Colonic mucosa (tissue), 4 donors: Measurements from ENCODE around the gene RUNX2. TPM values are rescaled to one million over a fixed set of nuclear protein-coding genes. Genes with fewer than 3 reads are reported as not detected.

Experiments used
- DNase-seq: peaks from one replicate; pipeline ENCODE4 v3.0.0-alpha.2; 2020
- H3K27ac ChIP-seq: fragments of 200-600 bp; one replicate; pipeline ENCODE4 v1.8.0; 2021
- H3K27me3 ChIP-seq: fragments of 200-600 bp; one replicate; pipeline ENCODE4 v1.8.0; 2021
- H3K36me3 ChIP-seq: fragments of 200-600 bp; one replicate; pipeline ENCODE4 v1.8.0; 2021
- H3K4me1 ChIP-seq: fragments of 200-600 bp; one replicate; pipeline ENCODE4 v1.8.0; 2021; ENCODE audit warnings: mild to moderate bottlenecking
- H3K4me3 ChIP-seq: fragments of 200-600 bp; one replicate; pipeline ENCODE4 v1.8.0; 2021
- H3K9ac ChIP-seq, 2 donors: one replicate each; pipeline ENCODE4 v1.7.0; 2013; ENCODE audit warnings: control low read depth in 2 of 2, low read depth in 2 of 2, low read length in 2 of 2
- H3K9me3 ChIP-seq: fragments of 200-600 bp; one replicate; pipeline ENCODE4 v1.8.0; 2021
- CTCF ChIP-seq: fragments of 200-600 bp; IDR thresholded peaks from one replicate; pipeline ENCODE4 v1.8.0; 2022; ENCODE audit warnings: antibody characterized with exemption, mild to moderate bottlenecking
- intact Hi-C: fragments of 100-400 bp; cut with DNase I; formaldehyde crosslinking; loops from one replicate; pipeline ENCODE4 v1.14.1; 2022
- total RNA-seq, 2 donors: library from RNA; stranded (reverse); fragmentation: NEBNext Ultra II Directional in 1 of 2; extraction: Animal tissue kit (Norgen Biotek cat#: 25700) in 1 of 2; gene quantifications; one replicate each; pipeline ENCODE4 v1.2.1, GENCODE V29; 2021
- donor health status: healthy.
- donor health status: DM: no; HTN: no; CAD: no.
- donor health status: DM: no; HTN: no; CAD: no.

The RUNX2 gene
- total RNA-seq, 2 donors from 2014 or later, result 1.7 to 2.6 TPM

- H3K4me1 ChIP-seq, result peaks cover 4% of the 10 kb centered on the region
- H3K4me3 ChIP-seq, result no peak overlapping the region
- DNase-seq, result no peak
- H3K36me3 ChIP-seq, result no peaks in the 10 kb centered on the region
- no peak for TF ChIP-seq CTCF
- intact Hi-C loops, result no loop called here
- H3K27me3 ChIP-seq, result no peaks in the 10 kb centered on the region
- no peaks in the 10 kb centered on the region for H3K9me3 ChIP-seq
- no peak overlapping the region for H3K27ac ChIP-seq
- no peak overlapping the region for H3K9ac ChIP-seq
Observed at GRCh38 chr6:45434381-45434700, 106.2 kb downstream of the RUNX2 start.

GRCh38 chr6:45436544-45437438 is 108.7 kb downstream of the RUNX2 start:
- H3K27ac ChIP-seq, result peak overlapping the region; percentile 35
- intact Hi-C loops, result no loop called here
- DNase-seq, result no peak

GRCh38 chr6:45437439-45437815 is 109.3 kb downstream of the RUNX2 start:
- H3K4me1 ChIP-seq, result peaks cover 4% of the 10 kb centered on the region
- intact Hi-C loops, result no loop called here

More at GRCh38 chr6:45436544-45437438, 108.7 kb downstream of the RUNX2 start:
- TF ChIP-seq CTCF, result no peak
- Histone ChIP-seq H3K27me3 (no peaks in the 10 kb centered on the region), H3K9ac (no peak overlapping the region), H3K9me3 (no peaks in the 10 kb centered on the region), H3K4me1 (peaks cover 4% of the 10 kb centered on the region), H3K4me3 (no peak overlapping the region), H3K36me3 (no peaks in the 10 kb centered on the region)

GRCh38 chr6:45438151-45438550 is 110.0 kb downstream of the RUNX2 start:
- intact Hi-C loops, result no loop called here
- Histone ChIP-seq H3K4me1 (peaks cover 4% of the 10 kb centered on the region), H3K4me3 (no peak overlapping the region), H3K27me3 (no peaks in the 10 kb centered on the region), H3K27ac (no peak overlapping the region), H3K9ac (no peak overlapping the region), H3K36me3 (no peaks in the 10 kb centered on the region), H3K9me3 (no peaks in the 10 kb centered on the region)
- TF ChIP-seq CTCF, result no peak
- no peak for DNase-seq

More at GRCh38 chr6:45437439-45437815, 109.3 kb downstream of the RUNX2 start:
- H3K36me3 ChIP-seq, result no peaks in the 10 kb centered on the region
- no peak overlapping the region for H3K9ac ChIP-seq
- peak overlapping the region; percentile 35 for H3K27ac ChIP-seq
- no peaks in the 10 kb centered on the region for H3K27me3 ChIP-seq
- no peaks in the 10 kb centered on the region for H3K9me3 ChIP-seq
- no peak for TF ChIP-seq CTCF
- no peak overlapping the region for H3K4me3 ChIP-seq
- no peak for DNase-seq

- Histone ChIP-seq H3K27me3 (no peaks in the 10 kb centered on the region), H3K36me3 (no peaks in the 10 kb centered on the region), H3K9ac (no peak overlapping the region), H3K27ac (no peak overlapping the region), H3K4me1 (peaks cover 4% of the 10 kb centered on the region), H3K9me3 (no peaks in the 10 kb centered on the region), H3K4me3 (no peak overlapping the region)
- TF ChIP-seq CTCF, result no peak
- DNase-seq, result no peak
- intact Hi-C loops, result no loop called here
Observed at GRCh38 chr6:45438849-45439406, 110.8 kb downstream of the RUNX2 start.
